ENCODE data around the gene EPS8L2. TPM values are rescaled to one million over a fixed set of nuclear protein-coding genes. Genes with fewer than 3 reads are reported as not detected.

The EPS8L2 gene
- total and polyA plus RNA-seq, 9 of the 15 experiments (the other 6 are each of a cell fraction or from before 2014, with no cell fraction given), result 0.75 to 17.0 (median 3.7) TPM

DNA sequence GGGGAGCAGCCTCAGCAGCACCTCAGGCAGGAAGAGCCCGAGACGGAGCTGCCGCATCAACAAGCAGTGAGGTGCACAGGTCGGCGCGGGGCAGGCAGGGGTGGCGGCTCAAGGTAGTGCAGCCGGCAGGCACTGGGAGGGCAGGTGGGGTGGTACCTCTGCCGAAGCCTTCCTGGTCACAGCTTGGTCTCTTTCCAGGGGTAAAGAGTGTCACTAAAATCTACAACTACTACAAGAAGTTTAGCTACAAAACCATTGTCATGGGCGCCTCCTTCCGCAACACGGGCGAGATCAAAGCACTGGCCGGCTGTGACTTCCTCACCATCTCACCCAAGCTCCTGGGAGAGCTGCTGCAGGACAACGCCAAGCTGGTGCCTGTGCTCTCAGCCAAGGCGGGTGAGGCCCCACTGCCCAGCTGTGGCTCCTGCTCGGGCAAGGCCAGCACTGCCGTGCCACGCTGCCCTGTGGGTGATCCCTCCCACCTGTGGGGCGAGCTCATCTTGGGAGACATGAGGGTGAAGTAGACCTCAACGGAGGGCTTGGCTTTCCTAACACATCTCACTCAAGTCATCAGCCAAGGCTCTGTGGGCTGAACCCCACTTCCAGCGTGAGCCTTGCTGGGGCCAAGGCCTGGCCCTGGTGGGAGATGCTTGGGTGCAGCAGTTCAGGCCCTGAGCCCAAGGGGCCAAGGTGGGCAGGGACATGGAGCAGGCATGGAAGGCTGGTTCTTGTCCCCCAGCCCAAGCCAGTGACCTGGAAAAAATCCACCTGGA is 57.7 kb downstream of the EPS8L2 start (continued):
- TF ChIP-seq GABPB2 (CRISPR knock-in tag; conservative IDR thresholded peaks at IDR 0.05), result no peak
- peak; percentile 8 for TF ChIP-seq KDM5B (IDR thresholded peaks at IDR 0.05; ENCODE audit: insufficient replicate concordance, low read depth, low read length)
- peak; percentile 29; the same call in 1 of the 2 replicates for TF ChIP-seq MYNN (IDR thresholded peaks at IDR 0.05)
- no peak for TF ChIP-seq MYNN (CRISPR knock-in tag; IDR thresholded peaks at IDR 0.05)
- TF ChIP-seq CBFB (CRISPR knock-in tag; IDR thresholded peaks at IDR 0.05), result no peak
- TF ChIP-seq ELF1 (tag; IDR thresholded peaks at IDR 0.05), result no peak
- TF ChIP-seq ZNF184 (CRISPR knock-in tag; IDR thresholded peaks at IDR 0.05), result no peak
- TF ChIP-seq TRIM28 (IDR thresholded peaks at IDR 0.05), result no peak
- peak; percentile 45 for TF ChIP-seq FIP1L1 (IDR thresholded peaks at IDR 0.05; ENCODE audit: low read depth, low read length, poor library complexity, severe bottlenecking)
- TF ChIP-seq TEAD1 (CRISPR knock-in tag; IDR thresholded peaks at IDR 0.05), result no peak

GRCh38 chr11:764322-765024 is 58.4 kb downstream of the EPS8L2 start:
- DNase-seq (ENCODE audit: extremely low read depth in 1 of 4, low spot score in 3 of 4) (no peak), ATAC-seq (peak; percentile 6), FAIRE-seq (peak; percentile 62)
- intact Hi-C loops (cut with micrococcal nuclease), result no loop called here
- WGBS (ENCODE audit: insufficient coverage, low coverage, missing lambda C conversion rate), result 82% methylated on average over 18 of the region's 18 CpGs
- no peak overlapping the region; a peak in 1 of 4 replicates for H3K9ac ChIP-seq (ENCODE audit: insufficient read depth in 1 of 2, low read depth in 2 of 2, low read length in 2 of 2)
- H3K36me3 ChIP-seq (ENCODE audit: control insufficient read depth, insufficient read depth, low read length), result peaks cover 82% of the 10 kb centered on the region
- H3K79me2 ChIP-seq (ENCODE audit: control insufficient read depth, insufficient read depth, low read length), result peaks cover 3% of the 10 kb centered on the region; the same call in 1 of the 3 replicates
- no peak overlapping the region for H3K4me3 ChIP-seq
- no peaks in the 10 kb centered on the region for H3K27me3 ChIP-seq (ENCODE audit: control insufficient read depth in 2 of 2, insufficient read depth in 2 of 2, low read length in 2 of 2)
- peaks cover 8 to 35% of the 10 kb centered on the region in 2 experiments; a peak in 4 of 5 replicates for H3K4me1 ChIP-seq (replicated peaks in 1 of 2; ENCODE audit: control insufficient read depth in 2 of 2, insufficient read depth in 2 of 2, low read length in 2 of 2)
- BruUV-seq (replicated peaks), result no TSS peak
- H3K9me1 ChIP-seq (ENCODE audit: control insufficient read depth, insufficient read depth, low read length), result peaks cover 6% of the 10 kb centered on the region
- POLR2A ChIA-PET, result interaction anchor here (0.8 to 10.4 kb wide), 7 partner anchors 10 to 282 kb away, joined by 3 to 88 read pairs (median 3); partner anchors contain the start of gene TALDO1
- no peaks in the 10 kb centered on the region for H3K9me3 ChIP-seq (replicated peaks; ENCODE audit: control insufficient read depth, insufficient read depth, low read depth, low read length)
- peaks cover 36% of the 10 kb centered on the region for H4K20me1 ChIP-seq (replicated peaks; ENCODE audit: control insufficient read depth, insufficient read depth, low read length)
- no peak overlapping the region for H2AFZ ChIP-seq (ENCODE audit: low read depth, low read length)
- H3K4me2 ChIP-seq (ENCODE audit: insufficient read depth, low read length), result no peak overlapping the region
- no peak overlapping the region for H3K27ac ChIP-seq (ENCODE audit: extremely low read depth, low read depth, low read length)
- CTCF ChIA-PET (ENCODE audit: low intra/inter-chr PET ratio), result interaction anchor here (1.5 kb wide), 1 partner anchor 37 kb away, joined by 8 read pairs; no protein-coding TSS in a partner anchor
- in situ Hi-C loops (cut with MboI), result no loop called here
- TF ChIP-seq RBM14 (IDR thresholded peaks at IDR 0.05; ENCODE audit: borderline replicate concordance, insufficient read depth, low read depth, low read length) (no peak), RBFOX2 (IDR thresholded peaks at IDR 0.05; ENCODE audit: low read depth, low read length) (peak; percentile 43), SIRT6 (IDR thresholded peaks at IDR 0.05; ENCODE audit: low read depth, low read length) (no peak), POLR2G (IDR thresholded peaks at IDR 0.05; ENCODE audit: low read depth, low read length) (peak; percentile 63), RB1 (IDR thresholded peaks at IDR 0.05; ENCODE audit: low read depth) (peak; percentile 26; the same call in 1 of the 2 replicates), TFAP4 (CRISPR knock-in tag; IDR thresholded peaks at IDR 0.05; ENCODE audit: borderline replicate concordance) (0 out of 2 replicates have a peak, but pooled peaks have one; percentile 3)
- TF ChIP-seq, protein P1, sequence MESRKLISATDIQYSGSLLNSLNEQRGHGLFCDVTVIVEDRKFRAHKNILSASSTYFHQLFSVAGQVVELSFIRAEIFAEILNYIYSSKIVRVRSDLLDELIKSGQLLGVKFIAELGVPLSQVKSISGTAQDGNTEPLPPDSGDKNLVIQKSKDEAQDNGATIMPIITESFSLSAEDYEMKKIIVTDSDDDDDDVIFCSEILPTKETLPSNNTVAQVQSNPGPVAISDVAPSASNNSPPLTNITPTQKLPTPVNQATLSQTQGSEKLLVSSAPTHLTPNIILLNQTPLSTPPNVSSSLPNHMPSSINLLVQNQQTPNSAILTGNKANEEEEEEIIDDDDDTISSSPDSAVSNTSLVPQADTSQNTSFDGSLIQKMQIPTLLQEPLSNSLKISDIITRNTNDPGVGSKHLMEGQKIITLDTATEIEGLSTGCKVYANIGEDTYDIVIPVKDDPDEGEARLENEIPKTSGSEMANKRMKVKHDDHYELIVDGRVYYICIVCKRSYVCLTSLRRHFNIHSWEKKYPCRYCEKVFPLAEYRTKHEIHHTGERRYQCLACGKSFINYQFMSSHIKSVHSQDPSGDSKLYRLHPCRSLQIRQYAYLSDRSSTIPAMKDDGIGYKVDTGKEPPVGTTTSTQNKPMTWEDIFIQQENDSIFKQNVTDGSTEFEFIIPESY (CRISPR knock-in tag; IDR thresholded peaks at IDR 0.05), result peak; percentile 89
